Caco-2 (cell line): ENCODE measurements around the gene OR56A4. TPM values are rescaled to one million over a fixed set of nuclear protein-coding genes. Genes with fewer than 3 reads are reported as not detected.

Source experiments
- BruUV-seq: library from RNA; stranded (reverse); fragments of 400-500 nt; replicated peaks from 2 replicates; lab custom pipeline; 2021; lab: Mats Ljungman, UMichigan
- CTCF ChIA-PET: fragments of 300-600 bp; sonication (Branson Sonifier 250); formaldehyde crosslinking; loops from one replicate; lab custom pipeline; 2022; ENCODE audit warnings: antibody characterized with exemption; lab: Charles Lee
- POLR2A ChIA-PET: fragments of 300-600 bp; sonication (Branson Sonifier 250); formaldehyde crosslinking; loops from one replicate; lab custom pipeline; 2022; ENCODE audit warnings: antibody characterized with exemption; lab: Charles Lee
- DNase-seq, 2 experiments: peaks; one replicate each; pipeline versions ENCODE4 v3.0.0 to v3.0.0-alpha.2; 2020 to 2022
- H3K27me3 ChIP-seq: replicated peaks from 2 replicates; pipeline ENCODE4 v1.6.0; 2011; ENCODE audit warnings: low read length; ENCODE audit not compliant: control insufficient read depth, insufficient read depth
- H3K36me3 ChIP-seq: 2 replicates; pipeline ENCODE4 v1.5.1; 2011; ENCODE audit warnings: low read length; ENCODE audit not compliant: control insufficient read depth, insufficient read depth
- H3K4me1 ChIP-seq: fragments of 250-450 bp; sonication (Bioruptor Pico); 2 replicates; pipeline ENCODE4 v1.5.1; 2020; ENCODE audit warnings: mild to moderate bottlenecking
- H3K4me3 ChIP-seq: 2 replicates; pipeline ENCODE4 v1.5.1; 2011; ENCODE audit warnings: low read depth, mild to moderate bottlenecking, control low read depth, low read length
- H3K9me3 ChIP-seq: fragments of 250-450 bp; sonication (Bioruptor Pico); 2 replicates; pipeline ENCODE4 v1.5.1; 2020; ENCODE audit warnings: mild to moderate bottlenecking, moderate library complexity
- H3K27ac Mint-ChIP-seq: one replicate; pipeline ENCODE4 v1.8.0; 2022; ENCODE audit warnings: mixed read lengths; ENCODE audit not compliant: unreplicated experiment
- H3K27me3 Mint-ChIP-seq: one replicate; pipeline ENCODE4 v1.8.0; 2022; ENCODE audit warnings: mixed read lengths; ENCODE audit not compliant: insufficient read depth, unreplicated experiment
- H3K36me3 Mint-ChIP-seq: one replicate; pipeline ENCODE4 v1.8.0; 2022; ENCODE audit warnings: mild to moderate bottlenecking, mixed read lengths; ENCODE audit not compliant: insufficient read depth, unreplicated experiment
- H3K4me1 Mint-ChIP-seq: one replicate; pipeline ENCODE4 v1.8.0; 2022; ENCODE audit warnings: low read depth, mixed read lengths; ENCODE audit not compliant: unreplicated experiment
- H3K4me3 Mint-ChIP-seq: one replicate; pipeline ENCODE4 v1.8.0; 2022; ENCODE audit warnings: mild to moderate bottlenecking, moderate library complexity, mixed read lengths; ENCODE audit not compliant: unreplicated experiment
- H3K9me3 Mint-ChIP-seq: one replicate; pipeline ENCODE4 v1.8.0; 2022; ENCODE audit warnings: mixed read lengths; ENCODE audit not compliant: unreplicated experiment
- CTCF ChIP-seq, 2 experiments: fragments of 200-600 bp in 1 of 2; IDR thresholded peaks; 1 replicate in 1 of 2; 2 replicates in 1 of 2; pipeline versions ENCODE4 v1.5.1 to v1.8.0; 2011 to 2022; ENCODE audit warnings: antibody characterized with exemption in 1 of 2, control low read depth in 1 of 2, inconsistent platforms in 1 of 2, low read depth in 1 of 2, low read length in 1 of 2, mild to moderate bottlenecking in 1 of 2, moderate library complexity in 1 of 2; ENCODE audit not compliant: insufficient read depth in 1 of 2, severe bottlenecking in 1 of 2, unreplicated experiment in 1 of 2
- intact Hi-C: fragments of 100-400 bp; cut with micrococcal nuclease; formaldehyde crosslinking; loops from one replicate; pipeline ENCODE4 v1.10.0; 2022; ENCODE audit not compliant: unreplicated experiment
- total RNA-seq: library from RNA; stranded (reverse); gene quantifications from 2 replicates; pipeline ENCODE4 v1.2.3, GENCODE V29; 2022

OR56A4 gene
- total RNA-seq, 1 experiment from 2014 or later, result not detected

GRCh38 chr11:5994791-5995190 is 12.0 kb downstream of the OR56A4 start:
- Histone ChIP-seq H3K36me3 (no peaks in the 10 kb centered on the region), H3K4me3 (no peak overlapping the region), H3K4me1 (no peaks in the 10 kb centered on the region), H3K27me3 (no peaks in the 10 kb centered on the region), H3K9me3 (no peaks in the 10 kb centered on the region)
- TF ChIP-seq CTCF (IDR thresholded peaks at IDR 0.05; ENCODE audit: insufficient read depth in 1 of 2, low read depth in 1 of 2, low read length in 1 of 2, severe bottlenecking in 1 of 2, unreplicated experiment in 1 of 2), result no peak
- H3K4me3 Mint-ChIP-seq, result no peak overlapping the region
- no peak overlapping the region for H3K27ac Mint-ChIP-seq
- ChIA-PET CTCF (no interaction called here), POLR2A (no interaction called here)
- no peaks in the 10 kb centered on the region for H3K9me3 Mint-ChIP-seq
- H3K36me3 Mint-ChIP-seq, result no peaks in the 10 kb centered on the region
- H3K27me3 Mint-ChIP-seq, result peaks cover 11% of the 10 kb centered on the region
- no peak for DNase-seq
- intact Hi-C loops, result no loop called here
- BruUV-seq, result no TSS peak
- no peaks in the 10 kb centered on the region for H3K4me1 Mint-ChIP-seq

GRCh38 chr11:5992604-5993251 is 14.0 kb downstream of the OR56A4 start:
- peak; percentile 65 to 74 for TF ChIP-seq CTCF (IDR thresholded peaks at IDR 0.05; ENCODE audit: insufficient read depth in 1 of 2, low read depth in 1 of 2, low read length in 1 of 2, severe bottlenecking in 1 of 2, unreplicated experiment in 1 of 2)
- Histone ChIP-seq H3K9me3 (no peaks in the 10 kb centered on the region), H3K27me3 (no peaks in the 10 kb centered on the region), H3K36me3 (no peaks in the 10 kb centered on the region), H3K4me3 (no peak overlapping the region), H3K4me1 (no peaks in the 10 kb centered on the region)
- POLR2A ChIA-PET, result no interaction called here
- Mint-ChIP-seq H3K9me3 (no peaks in the 10 kb centered on the region), H3K27ac (no peak overlapping the region), H3K36me3 (no peaks in the 10 kb centered on the region), H3K4me1 (no peaks in the 10 kb centered on the region), H3K27me3 (peaks cover 8% of the 10 kb centered on the region), H3K4me3 (no peak overlapping the region)
- peak in 1 of 2 experiments; percentile 25 for DNase-seq
- BruUV-seq, result no TSS peak
- intact Hi-C loops, result loop anchor here (1.0 kb wide), 2 partner anchors 324 to 361 kb away; no protein-coding TSS in a partner anchor
- CTCF ChIA-PET, result interaction anchor here (0.7 to 1.4 kb wide), 8 partner anchors 8 to 370 kb away, joined by 3 to 9 read pairs (median 4); no protein-coding TSS in a partner anchor

DNA sequence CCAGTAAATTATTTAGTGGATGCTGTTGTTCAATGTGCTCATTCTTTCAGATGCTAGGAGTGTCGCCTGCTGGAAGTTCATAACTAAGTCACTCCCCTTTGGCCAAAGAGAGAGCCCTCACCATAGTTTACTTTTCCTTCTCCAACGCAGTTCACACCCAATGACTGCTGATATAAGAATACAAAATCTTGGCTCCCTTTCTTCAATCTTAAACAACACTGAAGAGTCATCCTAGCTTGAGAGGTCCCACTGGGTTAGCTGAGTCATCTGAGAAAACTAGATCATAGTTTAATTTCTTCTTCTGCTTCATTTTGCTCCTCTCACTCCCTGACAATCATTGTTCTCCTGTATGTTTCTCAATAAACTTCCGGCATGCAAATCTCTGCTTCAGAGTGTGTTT is 14.6 kb downstream of the OR56A4 start:
- Mint-ChIP-seq H3K4me1 (no peaks in the 10 kb centered on the region), H3K27ac (no peak overlapping the region), H3K9me3 (no peaks in the 10 kb centered on the region), H3K4me3 (no peak overlapping the region), H3K36me3 (no peaks in the 10 kb centered on the region), H3K27me3 (peaks cover 9% of the 10 kb centered on the region)
- Histone ChIP-seq H3K4me1 (no peaks in the 10 kb centered on the region), H3K4me3 (no peak overlapping the region), H3K9me3 (no peaks in the 10 kb centered on the region), H3K36me3 (no peaks in the 10 kb centered on the region), H3K27me3 (no peaks in the 10 kb centered on the region)
- ChIA-PET CTCF (interaction anchor here (0.7 to 1.4 kb wide), 8 partner anchors 8 to 371 kb away, joined by 3 to 9 read pairs (median 4); no protein-coding TSS in a partner anchor), POLR2A (no interaction called here)
- no TSS peak for BruUV-seq
- intact Hi-C loops, result loop anchor here (1.0 kb wide), 2 partner anchors 324 to 361 kb away; no protein-coding TSS in a partner anchor
- no peak for DNase-seq
- no peak for TF ChIP-seq CTCF (IDR thresholded peaks at IDR 0.05; ENCODE audit: insufficient read depth in 1 of 2, low read depth in 1 of 2, low read length in 1 of 2, severe bottlenecking in 1 of 2, unreplicated experiment in 1 of 2)
